HepG2 (cell line): ENCODE data around the gene PPIA. TPM values are rescaled to one million over a fixed set of nuclear protein-coding genes. Genes with fewer than 3 reads are reported as not detected.
A peak's percentile ranks its signal among the peaks of the same experiment; 100 is the strongest.

Experiments
- ATF4 ChIP-seq, 2 experiments: fragments of 450-650 bp in 1 of 2; sonication (generic) in 1 of 2; formaldehyde crosslinking; IDR thresholded peaks; 2 replicates each; pipeline versions ENCODE4 v1.5.0 to v1.8.0; 2020 to 2022; ENCODE audit warnings: mild to moderate bottlenecking in 1 of 2, missing genetic modification reagents in 1 of 2
- BRD4 ChIP-seq: sonication (generic); formaldehyde crosslinking; IDR thresholded peaks from 2 replicates; pipeline ENCODE4 v1.4.0; 2020; ENCODE audit warnings: missing genetic modification reagents
- FLYWCH1 ChIP-seq: sonication (generic); formaldehyde crosslinking; IDR thresholded peaks from 2 replicates; pipeline ENCODE4 v1.8.1; 2023; ENCODE audit warnings: mild to moderate bottlenecking, missing genetic modification reagents
- HMGA1 ChIP-seq: sonication (generic); formaldehyde crosslinking; conservative IDR thresholded peaks from 2 replicates; pipeline ENCODE4 v1.4.0; 2020; ENCODE audit warnings: missing genetic modification reagents
- HMGXB4 ChIP-seq, 2 experiments: sonication (generic) in 1 of 2; formaldehyde crosslinking in 1 of 2; IDR thresholded peaks; 2 replicates each; pipeline versions ENCODE4 v1.4.0 to v1.6.1; 2018 to 2020; ENCODE audit warnings: missing genetic modification reagents in 2 of 2, borderline replicate concordance in 1 of 2, low read depth in 1 of 2, mild to moderate bottlenecking in 1 of 2, missing biosample characterization in 1 of 2
- KAT7 ChIP-seq: IDR thresholded peaks from 2 replicates; pipeline ENCODE4 v1.6.1; 2018; ENCODE audit warnings: borderline replicate concordance, missing compliant biosample characterization
- MLX ChIP-seq: IDR thresholded peaks from 2 replicates; pipeline ENCODE4 v1.6.1; 2016
- MTF1 ChIP-seq: sonication (generic); formaldehyde crosslinking; IDR thresholded peaks from 2 replicates; pipeline ENCODE4 v1.5.0; 2020; ENCODE audit warnings: missing genetic modification reagents
- PAX8 ChIP-seq: sonication (generic); formaldehyde crosslinking; IDR thresholded peaks from 2 replicates; pipeline ENCODE4 v1.8.0; 2022; ENCODE audit warnings: mild to moderate bottlenecking, missing genetic modification reagents, borderline replicate concordance
- TIGD3 ChIP-seq: sonication (generic); formaldehyde crosslinking; IDR thresholded peaks from 2 replicates; pipeline ENCODE4 v1.5.1; 2020; ENCODE audit warnings: mild to moderate bottlenecking, missing genetic modification reagents, borderline replicate concordance
- ZBTB37 ChIP-seq: sonication (generic); formaldehyde crosslinking; IDR thresholded peaks from 2 replicates; pipeline ENCODE4 v1.4.0; 2020; ENCODE audit warnings: mild to moderate bottlenecking, missing genetic modification reagents
- ZNF234 ChIP-seq: sonication (generic); formaldehyde crosslinking; conservative IDR thresholded peaks from 2 replicates; pipeline ENCODE4 v1.5.1; 2020; ENCODE audit warnings: mild to moderate bottlenecking, missing genetic modification reagents
- ZNF251 ChIP-seq: sonication (generic); formaldehyde crosslinking; IDR thresholded peaks from 2 replicates; pipeline ENCODE4 v1.9.0; 2021; ENCODE audit warnings: mild to moderate bottlenecking, missing genetic modification reagents
- ZNF33B ChIP-seq: sonication (generic); formaldehyde crosslinking; IDR thresholded peaks from 2 replicates; pipeline ENCODE4 v1.5.1; 2020; ENCODE audit warnings: mild to moderate bottlenecking, missing genetic modification reagents
- ZNF430 ChIP-seq: sonication (generic); formaldehyde crosslinking; IDR thresholded peaks from 2 replicates; pipeline ENCODE4 v1.9.0; 2021; ENCODE audit warnings: mild to moderate bottlenecking, missing genetic modification reagents
- ZNF530 ChIP-seq: sonication (generic); formaldehyde crosslinking; IDR thresholded peaks from 2 replicates; pipeline ENCODE4 v1.5.0; 2020; ENCODE audit warnings: low read depth, mild to moderate bottlenecking, missing genetic modification reagents
- ZNF552 ChIP-seq: sonication (generic); formaldehyde crosslinking; IDR thresholded peaks from 2 replicates; pipeline ENCODE4 v1.9.0; 2022; ENCODE audit warnings: missing genetic modification reagents, mild to moderate bottlenecking, borderline replicate concordance
- ZNF776 ChIP-seq: sonication (generic); formaldehyde crosslinking; IDR thresholded peaks from 2 replicates; pipeline ENCODE4 v1.4.0; 2020; ENCODE audit warnings: mild to moderate bottlenecking, missing genetic modification reagents
- ZNF780A ChIP-seq: sonication (generic); formaldehyde crosslinking; IDR thresholded peaks from 2 replicates; pipeline ENCODE4 v1.8.0; 2022; ENCODE audit warnings: mild to moderate bottlenecking, missing genetic modification reagents, moderate library complexity
- ZNF784 ChIP-seq: sonication (generic); formaldehyde crosslinking; IDR thresholded peaks from 2 replicates; pipeline ENCODE4 v1.5.1; 2020; ENCODE audit warnings: missing genetic modification reagents, mild to moderate bottlenecking, borderline replicate concordance
- ZNF788 ChIP-seq: sonication (generic); formaldehyde crosslinking; IDR thresholded peaks from 2 replicates; pipeline ENCODE4 v1.5.0; 2020; ENCODE audit warnings: mild to moderate bottlenecking, missing genetic modification reagents, borderline replicate concordance
- polyA plus RNA-seq, 8 experiments: library from polyadenylated mRNA; depleted of rRNA in 3 of 8; stranded (reverse) in 7 of 8; unstranded in 1 of 8; fragments of >200 nt; fragmentation: Illumina TruSeq in 4 of 8; extraction: Trizol in 4 of 8; gene quantifications; 2 replicates each; pipeline versions ENCODE4 v1.2.1 to v1.2.3, GENCODE V29; 2011 to 2016; ENCODE audit warnings: low read depth in 4 of 8, missing spikeins in 1 of 8, mixed read lengths in 1 of 8; ENCODE audit not compliant: insufficient read depth in 1 of 8
- total RNA-seq, 5 experiments: library from RNA; depleted of rRNA; stranded (reverse); fragments of >200 nt; fragmentation: Illumina TruSeq; extraction: Trizol; gene quantifications; 2 replicates each; pipeline ENCODE4 v1.2.3, GENCODE V29; 2016; ENCODE audit warnings: low read depth in 1 of 5

PPIA gene
- total and polyA plus RNA-seq, 2 of the 13 experiments (the other 11 are each of a cell fraction or from before 2014, with no cell fraction given) = 2,268 to 3,010 TPM

- TF ChIP-seq MLX (CRISPR knock-in tag) (no peak), ZNF552 (CRISPR knock-in tag) (no peak; the same call in 1 of the 2 replicates), ZNF430 (no peak), FLYWCH1 (CRISPR knock-in tag) (no peak), ZNF33B (CRISPR knock-in tag) (no peak), ZNF234 (CRISPR knock-in tag) (0 out of 2 replicates have a peak, but pooled peaks have one; percentile 14), ZNF784 (CRISPR knock-in tag) (no peak), HMGXB4 (CRISPR knock-in tag; IDR thresholded peaks at IDR 0.05; ENCODE audit: borderline replicate concordance in 1 of 2, low read depth in 1 of 2) (peak in 1 of 2 experiments; percentile 47; a peak in 2 of 4 replicates), BRD4 (CRISPR knock-in tag) (no peak), ZNF780A (CRISPR knock-in tag) (no peak), ZNF530 (no peak), ZNF251 (CRISPR knock-in tag) (no peak), KAT7 (CRISPR knock-in tag) (no peak), TIGD3 (CRISPR knock-in tag) (no peak; the same call in 1 of the 2 replicates), HMGA1 (CRISPR knock-in tag) (no peak), ZBTB37 (no peak), ZNF788 (CRISPR knock-in tag) (peak; percentile 85; the same call in 1 of the 2 replicates), ATF4 (CRISPR knock-in tag; IDR thresholded peaks at IDR 0.05) (no peak; a peak in 2 of 4 replicates), MTF1 (CRISPR knock-in tag) (no peak; the same call in 1 of the 2 replicates), ZNF776 (CRISPR knock-in tag) (no peak), PAX8 (0 out of 2 replicates have a peak, but pooled peaks have one; percentile 13)
These were observed 412 bp upstream of the PPIA start (continued) for GRCh38 chr7:44796034-44796503.
